HepG2 (cell line): Measurements from ENCODE around the gene SLC19A1. TPM values are rescaled to one million over a fixed set of nuclear protein-coding genes. Genes with fewer than 3 reads are reported as not detected.

Experiments
- ADNP ChIP-seq: sonication (generic); formaldehyde crosslinking; IDR thresholded peaks from 2 replicates; pipeline ENCODE4 v1.4.0; 2020; ENCODE audit warnings: missing genetic modification reagents
- ARID4A ChIP-seq: sonication (generic); formaldehyde crosslinking; IDR thresholded peaks from 2 replicates; pipeline ENCODE4 v1.5.0; 2020; ENCODE audit warnings: mild to moderate bottlenecking, missing genetic modification reagents, borderline replicate concordance
- CREB3 ChIP-seq: sonication (generic); formaldehyde crosslinking; IDR thresholded peaks from 2 replicates; pipeline ENCODE4 v1.5.0; 2020; ENCODE audit warnings: missing genetic modification reagents
- FOXK2 ChIP-seq: fragments of 450-650 bp; IDR thresholded peaks from 2 replicates; pipeline ENCODE4 v1.6.1; 2016
- FOXP1 ChIP-seq, 2 experiments: fragments of 450-650 bp in 1 of 2; IDR thresholded peaks; 2 replicates each; pipeline ENCODE4 v1.6.1; 2017 to 2018; ENCODE audit warnings: antibody characterized with exemption in 1 of 2
- HOMEZ ChIP-seq: IDR thresholded peaks from 2 replicates; pipeline ENCODE4 v1.6.1; 2016; ENCODE audit warnings: low read depth
- KAT7 ChIP-seq: IDR thresholded peaks from 2 replicates; pipeline ENCODE4 v1.6.1; 2018; ENCODE audit warnings: borderline replicate concordance, missing compliant biosample characterization
- NFRKB ChIP-seq: fragments of 450-650 bp; IDR thresholded peaks from 2 replicates; pipeline ENCODE4 v1.6.1; 2017
- RBAK ChIP-seq: sonication (generic); formaldehyde crosslinking; IDR thresholded peaks from 2 replicates; pipeline ENCODE4 v1.5.1; 2020; ENCODE audit warnings: mild to moderate bottlenecking, missing genetic modification reagents
- RBM39 ChIP-seq: fragments of 200-400 bp; formaldehyde crosslinking; IDR thresholded peaks from one replicate; pipeline ENCODE4 v1.6.1; 2018; ENCODE audit warnings: antibody characterized with exemption, mild to moderate bottlenecking, low read depth, low read length; ENCODE audit not compliant: poor library complexity, severe bottlenecking
- SP4 ChIP-seq: sonication (generic); formaldehyde crosslinking; IDR thresholded peaks from 2 replicates; pipeline ENCODE4 v1.8.1; 2023; ENCODE audit warnings: mild to moderate bottlenecking, missing genetic modification reagents
- SUZ12 ChIP-seq: fragments of 150-350 bp; IDR thresholded peaks from 2 replicates; pipeline ENCODE4 v1.6.1; 2014; ENCODE audit warnings: low read depth, low read length
- TFE3 ChIP-seq: IDR thresholded peaks from 2 replicates; pipeline ENCODE4 v1.6.1; 2016
- ZNF232 ChIP-seq: sonication (generic); formaldehyde crosslinking; IDR thresholded peaks from 2 replicates; pipeline ENCODE4 v1.4.0; 2020; ENCODE audit warnings: missing genetic modification reagents, borderline replicate concordance
- ZNF280B ChIP-seq: sonication (generic); formaldehyde crosslinking; IDR thresholded peaks from 2 replicates; pipeline ENCODE4 v1.5.0; 2020; ENCODE audit warnings: missing genetic modification reagents, mild to moderate bottlenecking, borderline replicate concordance
- ZNF574 ChIP-seq: sonication (generic); formaldehyde crosslinking; IDR thresholded peaks from 2 replicates; pipeline ENCODE4 v1.4.0; 2020; ENCODE audit warnings: missing genetic modification reagents
- polyA plus RNA-seq, 8 experiments: library from polyadenylated mRNA; depleted of rRNA in 3 of 8; stranded (reverse) in 7 of 8; unstranded in 1 of 8; fragments of >200 nt; fragmentation: Illumina TruSeq in 4 of 8; extraction: Trizol in 4 of 8; gene quantifications; 2 replicates each; pipeline versions ENCODE4 v1.2.1 to v1.2.3, GENCODE V29; 2011 to 2016; ENCODE audit warnings: low read depth in 4 of 8, missing spikeins in 1 of 8, mixed read lengths in 1 of 8; ENCODE audit not compliant: insufficient read depth in 1 of 8
- total RNA-seq, 5 experiments: library from RNA; depleted of rRNA; stranded (reverse); fragments of >200 nt; fragmentation: Illumina TruSeq; extraction: Trizol; gene quantifications; 2 replicates each; pipeline ENCODE4 v1.2.3, GENCODE V29; 2016; ENCODE audit warnings: low read depth in 1 of 5

Gene SLC19A1
- total and polyA plus RNA-seq, 2 of the 13 experiments (the other 11 are each of a cell fraction or from before 2014, with no cell fraction given): 21.8 to 23.0 TPM

- peak; percentile 77 for TF ChIP-seq HOMEZ (CRISPR knock-in tag)
- TF ChIP-seq SP4: 0 out of 2 replicates have a peak, but pooled peaks have one; percentile 13
- TF ChIP-seq ZNF574 (CRISPR knock-in tag): peak; percentile 62
- peak; percentile 91 for TF ChIP-seq TFE3
- TF ChIP-seq ZNF232: peak; percentile 60; the same call in 1 of the 2 replicates
- no peak for TF ChIP-seq FOXK2
- TF ChIP-seq RBM39: no peak
- TF ChIP-seq RBAK: no peak
- peak; percentile 24; the same call in 1 of the 2 replicates for TF ChIP-seq CREB3 (CRISPR knock-in tag)
- no peak for TF ChIP-seq NFRKB
- TF ChIP-seq ADNP (CRISPR knock-in tag): no peak
- no peak for TF ChIP-seq KAT7 (CRISPR knock-in tag)
- no peak for TF ChIP-seq SUZ12
- peak; percentile 36; the same call in 1 of the 2 replicates for TF ChIP-seq ARID4A (CRISPR knock-in tag)
- no peak for TF ChIP-seq FOXP1 (IDR thresholded peaks at IDR 0.05)
- TF ChIP-seq FOXP1 (CRISPR knock-in tag; IDR thresholded peaks at IDR 0.05): peak; percentile 86
- no peak for TF ChIP-seq ZNF280B (CRISPR knock-in tag)
Measured at GRCh38 chr21:45471525-45472221, 70.6 kb downstream of the SLC19A1 start (continued).
